HG02798 (cell line): ENCODE results near the gene PLOD2.
"Not testable (repeated sequence)": the region's sequence is repeated elsewhere in the genome, so short reads cannot be mapped to it uniquely, and the experiment has no call there.

Experiments used
- ATAC-seq: cut with Tn5 transposase; IDR thresholded peaks from one replicate; pipeline ENCODE4 v1.9.1; 2021; ENCODE audit warnings: mild to moderate bottlenecking; ENCODE audit not compliant: unreplicated experiment, poor library complexity

The PLOD2 gene

DNA sequence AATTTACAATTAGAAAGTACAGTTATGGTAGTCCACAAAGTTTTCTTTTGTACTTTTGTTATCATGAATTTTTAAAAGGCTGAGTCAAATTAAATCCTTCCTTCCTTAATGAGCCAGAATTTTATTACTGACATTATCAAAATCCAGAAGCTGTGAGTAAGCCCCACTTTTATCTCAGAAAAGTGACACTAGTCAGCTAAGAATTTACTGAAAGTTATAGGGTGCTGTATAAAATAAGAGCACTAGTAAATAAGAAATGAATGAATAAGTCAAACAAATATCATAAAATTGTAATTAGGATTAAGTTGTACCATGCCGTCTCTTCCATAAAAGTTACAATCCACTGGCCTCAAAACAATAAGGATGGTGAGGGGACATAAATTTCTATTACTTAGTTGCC, 15.3 kb downstream of the PLOD2 start:
- ATAC-seq = no peak

DNA sequence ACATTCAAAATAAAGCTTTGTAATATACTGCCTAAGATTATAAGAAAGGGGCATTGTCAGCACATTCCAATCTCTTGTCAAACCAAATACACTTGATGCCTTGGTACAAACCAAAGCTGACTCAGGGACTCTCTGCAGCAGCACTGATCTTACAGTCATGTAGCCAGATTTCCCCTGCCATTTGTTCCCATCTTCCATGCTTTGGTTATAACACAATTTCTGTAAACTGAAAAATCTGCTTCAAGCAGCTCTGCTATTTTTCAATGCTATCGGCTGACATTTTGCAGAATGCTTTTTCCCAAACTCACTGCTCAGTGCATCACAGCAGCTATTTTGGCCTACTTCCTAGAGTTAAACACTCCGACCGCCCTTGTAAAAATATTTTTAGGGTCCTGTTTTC, 18.2 kb downstream of the PLOD2 start:
- no peak for ATAC-seq

DNA sequence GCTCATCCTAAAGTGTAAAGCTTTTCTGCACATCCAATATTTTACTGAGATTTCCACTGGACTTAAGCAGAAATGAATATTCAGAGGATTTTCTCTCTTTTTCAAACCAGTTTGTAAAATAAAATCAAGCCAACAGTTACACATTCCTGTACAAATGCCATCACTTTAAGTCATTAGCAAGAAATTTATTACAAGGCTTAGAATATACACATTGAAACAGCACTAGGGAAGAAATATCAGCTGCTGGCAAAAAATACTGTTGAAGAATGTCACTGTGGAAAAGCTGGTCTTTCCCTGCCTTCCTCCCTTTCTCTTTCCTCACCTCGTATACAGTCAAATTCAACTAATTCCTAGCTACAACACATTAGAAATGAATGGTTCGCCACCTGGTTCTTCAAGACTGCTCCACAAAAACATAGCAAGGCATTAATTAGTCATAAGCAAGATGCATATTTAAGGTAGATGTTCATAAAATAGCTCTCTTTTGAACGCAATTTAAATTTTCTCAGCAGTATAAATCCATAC, 21.3 kb downstream of the PLOD2 start:
- ATAC-seq = no peak

DNA sequence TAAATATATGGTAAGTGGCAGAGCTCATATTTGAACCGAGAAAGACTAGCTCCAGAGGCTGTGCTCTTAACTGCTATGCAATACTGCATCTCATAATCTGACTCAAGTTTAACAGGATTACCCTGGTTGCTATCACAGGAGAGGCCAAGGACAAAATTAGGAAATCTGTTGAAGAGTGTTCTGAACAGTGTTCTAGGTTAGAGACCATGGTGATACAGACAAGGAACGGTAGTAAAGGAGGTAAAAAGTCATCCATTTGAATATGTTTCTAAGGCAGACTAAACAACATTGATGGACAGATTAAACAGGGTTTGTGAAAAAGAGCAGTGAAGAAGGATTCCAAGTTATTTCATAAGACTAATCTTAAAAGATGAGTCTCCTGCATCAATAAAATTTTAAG, 22.1 kb downstream of the PLOD2 start:
- ATAC-seq = no peak

DNA sequence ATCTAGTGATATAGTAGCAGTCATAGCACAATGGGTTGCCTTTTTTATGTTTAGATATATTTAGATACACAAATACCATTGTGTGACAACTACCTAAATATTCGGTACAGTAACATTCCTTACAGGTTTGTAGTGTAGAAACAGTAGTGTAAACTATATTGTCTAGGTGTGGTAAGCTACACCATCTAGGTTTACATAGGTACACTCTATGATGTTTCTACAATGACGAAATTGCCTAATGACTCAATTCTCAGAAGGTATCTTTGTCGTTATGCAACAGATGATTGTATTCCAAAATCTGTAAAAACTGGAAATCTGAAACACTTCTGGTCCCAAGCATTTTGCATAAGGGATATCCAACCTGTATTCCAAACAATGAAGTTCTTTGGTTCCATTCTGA, 24.3 kb downstream of the PLOD2 start:
- no peak for ATAC-seq

DNA sequence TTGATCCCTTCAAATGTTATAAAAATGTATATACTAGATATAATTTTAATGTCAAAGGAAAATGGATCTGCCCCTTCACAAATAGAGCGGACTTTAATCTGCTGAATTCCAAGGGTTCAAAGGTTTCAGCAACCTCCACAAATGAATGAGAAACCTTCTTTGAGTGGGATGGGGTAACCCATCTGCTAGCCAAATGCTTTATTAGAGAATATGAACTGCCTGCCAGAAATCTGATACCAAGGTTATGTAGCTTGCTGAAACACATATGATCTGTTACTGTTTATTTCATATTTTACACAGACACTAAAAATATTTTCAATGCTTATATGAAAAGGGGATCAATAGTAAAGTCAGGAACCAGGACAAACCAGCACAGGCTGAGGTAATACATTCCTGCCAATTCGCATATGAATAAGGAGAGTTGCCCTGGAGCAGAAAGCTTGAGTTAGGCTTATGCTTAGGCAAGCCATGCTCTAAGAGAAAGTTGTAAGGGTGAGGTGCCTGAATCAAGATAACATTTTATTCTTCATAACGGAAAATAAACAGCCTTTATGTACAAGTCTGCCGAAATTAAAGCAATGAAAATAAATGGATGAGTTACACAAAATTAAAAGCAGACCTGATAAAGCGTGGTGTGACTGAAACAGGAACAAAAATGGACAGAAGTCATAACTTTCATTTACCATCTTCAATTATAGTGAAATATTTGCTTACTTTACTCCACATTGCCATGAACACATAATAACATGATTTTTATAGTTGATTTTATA, 26.5 kb downstream of the PLOD2 start:
- no peak for ATAC-seq

DNA sequence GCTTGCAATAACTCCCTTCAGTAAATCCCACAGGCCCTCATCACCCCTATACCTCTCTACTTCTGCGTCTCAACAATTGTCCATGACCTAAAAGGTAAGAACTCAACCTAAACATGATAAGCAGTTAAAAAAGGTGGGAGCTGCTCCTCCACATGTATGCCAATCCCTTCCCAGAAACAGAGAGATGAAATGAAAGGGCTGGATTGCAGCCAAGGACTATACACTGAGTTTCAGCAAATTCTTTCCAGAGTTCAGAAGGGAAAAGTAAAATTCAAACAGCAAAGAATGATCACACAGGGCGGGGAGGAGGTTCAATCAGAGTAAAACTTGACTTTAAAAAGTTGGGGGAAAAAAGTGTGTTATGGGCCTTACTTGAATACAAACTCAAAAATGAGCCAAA, 27.5 kb downstream of the PLOD2 start:
- ATAC-seq = no peak

DNA sequence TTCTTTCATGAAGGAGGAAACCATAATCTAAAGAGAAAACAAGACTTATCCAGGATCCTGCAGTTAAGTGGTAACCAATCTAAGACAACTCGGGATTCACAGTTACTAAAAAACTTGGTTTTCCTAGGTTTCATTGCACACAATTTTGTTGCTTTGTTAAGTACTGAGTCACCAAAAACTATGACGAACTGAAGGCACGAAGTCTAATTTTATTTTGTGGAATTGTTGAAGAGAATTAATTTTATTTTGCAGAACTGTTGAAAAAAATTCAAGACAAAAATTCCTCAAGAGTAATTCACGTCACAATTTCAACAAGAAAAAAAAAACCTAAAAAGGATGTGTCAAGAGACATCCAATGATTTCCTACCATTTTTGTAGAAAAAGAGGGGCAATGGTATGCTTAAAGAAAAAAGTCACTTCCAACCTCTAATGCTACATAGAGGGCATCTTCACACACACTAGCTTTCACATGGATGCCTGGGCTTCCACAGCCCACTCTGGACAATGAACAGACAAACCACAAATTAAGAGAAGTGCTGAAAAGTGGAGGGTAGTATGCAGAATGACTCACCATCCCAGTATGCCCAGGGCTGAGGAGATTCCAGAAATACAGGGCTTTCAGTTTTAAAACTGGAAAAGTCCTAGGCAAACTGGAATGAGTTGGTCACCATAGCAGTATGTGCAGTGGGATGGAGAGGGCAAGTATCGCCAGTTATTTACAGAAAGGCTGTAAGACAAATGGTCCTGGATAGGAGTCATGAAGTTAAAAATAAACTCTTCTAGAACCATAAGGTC, 29.2 kb downstream of the PLOD2 start:
- no peak for ATAC-seq

DNA sequence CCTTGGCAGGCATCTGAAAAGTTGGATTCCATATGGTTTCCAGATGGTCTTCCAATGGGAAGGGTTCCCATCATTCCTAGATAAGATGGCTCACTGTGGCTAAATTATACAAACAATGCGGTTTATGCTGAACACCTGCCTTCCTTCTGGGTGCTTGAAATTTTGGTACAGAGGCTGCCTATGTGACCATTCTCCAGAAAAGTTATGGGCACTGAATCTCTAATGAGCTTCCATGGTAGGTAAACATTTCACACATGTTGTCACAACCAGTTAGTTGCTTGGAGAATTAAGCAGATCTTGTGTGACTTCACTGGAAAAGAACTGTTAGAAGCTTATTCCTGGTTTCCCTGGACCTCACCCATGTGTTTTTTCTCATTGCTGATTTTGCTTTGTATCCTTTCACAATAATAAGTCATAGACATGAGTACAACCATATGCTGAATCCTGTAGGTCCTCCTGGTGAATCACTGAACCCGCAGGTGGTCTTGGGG, 30.1 kb downstream of the PLOD2 start:
- ATAC-seq = no peak

DNA sequence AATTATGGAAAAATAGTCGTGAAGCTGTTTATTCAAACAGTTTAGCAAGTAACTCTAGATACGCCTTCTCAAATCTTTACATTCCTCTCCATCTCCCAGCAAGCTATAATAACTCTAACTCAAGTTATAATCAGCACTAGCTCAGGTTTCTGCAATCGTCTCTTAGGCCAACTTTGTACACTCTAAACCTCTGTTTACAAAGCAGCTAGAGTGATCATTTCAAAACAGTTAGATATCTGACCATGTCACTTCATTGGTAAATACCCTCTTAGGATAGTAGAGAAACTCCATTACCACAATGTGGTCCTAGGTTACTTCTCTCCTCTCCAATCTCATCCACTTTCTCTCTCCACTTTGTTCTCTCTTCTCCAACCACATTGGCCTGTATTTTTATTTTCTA, 31.2 kb downstream of the PLOD2 start:
- no peak for ATAC-seq

DNA sequence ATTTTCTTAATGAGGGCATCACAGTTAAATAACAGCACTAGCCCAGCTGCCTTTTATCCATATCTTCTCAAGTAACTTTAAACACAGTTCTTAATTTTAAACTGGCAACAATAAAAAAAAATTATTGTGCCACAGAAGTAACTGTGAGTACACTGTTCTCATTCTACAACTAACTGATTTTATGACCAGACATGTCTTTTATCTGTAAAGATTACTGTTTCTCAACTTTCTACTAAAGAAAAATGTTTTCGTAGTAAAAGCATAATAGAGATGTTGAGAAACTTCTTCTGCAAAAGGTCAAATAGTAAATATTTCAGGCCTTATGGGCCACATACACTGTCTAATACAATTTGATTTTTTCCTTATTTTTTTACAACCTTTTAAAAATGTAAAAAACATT, 32.0 kb downstream of the PLOD2 start:
- no peak for ATAC-seq

DNA sequence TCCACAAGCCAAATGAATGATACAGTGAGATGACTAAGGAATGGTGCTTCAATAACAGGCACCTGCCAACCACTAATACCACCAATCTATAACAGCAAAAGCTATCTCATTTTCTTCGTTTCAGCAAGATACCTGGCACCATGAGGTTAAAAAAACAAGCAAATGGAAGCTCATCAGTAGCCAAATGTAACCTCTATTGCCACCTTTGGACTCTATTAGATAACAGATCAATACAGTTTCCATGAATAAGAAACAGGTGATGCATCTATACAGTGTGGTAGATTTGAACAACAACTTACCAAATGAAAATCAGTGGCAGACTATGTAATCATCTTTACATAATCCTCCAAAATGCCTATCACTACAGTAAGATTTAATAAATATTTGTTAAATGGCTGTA, 32.8 kb downstream of the PLOD2 start:
- no peak for ATAC-seq

DNA sequence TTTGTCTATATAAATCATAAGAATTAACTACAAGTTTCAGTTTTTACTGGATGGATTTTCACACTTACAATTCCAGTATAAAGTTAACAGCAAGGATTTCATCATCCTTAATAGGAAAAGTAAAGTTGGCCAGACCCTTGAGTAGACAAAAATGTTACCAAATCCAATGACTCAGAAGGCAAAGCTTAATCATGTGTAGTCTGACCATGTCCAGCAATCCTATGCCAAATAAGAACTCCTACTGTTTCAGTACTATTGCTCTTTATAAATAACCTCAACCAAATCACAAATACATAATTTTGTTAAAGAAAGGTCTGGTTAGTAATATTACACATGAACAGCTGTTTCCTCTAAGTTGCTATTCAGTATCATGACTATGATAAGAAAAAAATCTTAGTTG, 35.0 kb downstream of the PLOD2 start:
- ATAC-seq = no peak

DNA sequence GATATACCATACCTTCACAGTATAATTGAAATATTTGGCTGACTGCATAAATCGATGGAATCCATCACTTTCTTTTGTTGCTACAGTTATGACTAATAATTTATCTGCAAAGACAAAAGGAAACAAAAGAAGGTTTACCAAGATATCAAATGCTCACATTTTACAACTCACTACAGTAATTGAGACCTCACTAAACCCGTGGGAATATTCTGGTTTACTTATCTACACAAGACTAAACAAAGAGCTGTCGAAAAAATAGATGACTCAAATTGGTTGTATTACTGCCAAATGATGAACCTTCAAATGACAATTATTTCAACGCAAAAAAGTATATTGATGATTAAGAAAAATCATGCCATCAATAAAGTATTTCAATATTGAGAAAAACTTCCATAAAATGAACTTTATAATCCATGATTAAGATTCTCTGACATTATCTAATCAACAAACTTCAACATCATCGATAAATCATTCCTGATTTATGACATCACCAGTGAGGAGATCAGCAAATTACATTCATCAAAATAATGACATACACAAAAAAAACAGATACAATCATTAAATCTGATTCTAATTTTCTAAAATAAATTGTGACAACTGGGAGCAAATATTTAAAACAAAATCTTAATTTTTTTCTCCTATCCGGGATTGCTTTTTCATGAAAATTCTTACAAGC, 36.7 kb downstream of the PLOD2 start:
- ATAC-seq = no peak

DNA sequence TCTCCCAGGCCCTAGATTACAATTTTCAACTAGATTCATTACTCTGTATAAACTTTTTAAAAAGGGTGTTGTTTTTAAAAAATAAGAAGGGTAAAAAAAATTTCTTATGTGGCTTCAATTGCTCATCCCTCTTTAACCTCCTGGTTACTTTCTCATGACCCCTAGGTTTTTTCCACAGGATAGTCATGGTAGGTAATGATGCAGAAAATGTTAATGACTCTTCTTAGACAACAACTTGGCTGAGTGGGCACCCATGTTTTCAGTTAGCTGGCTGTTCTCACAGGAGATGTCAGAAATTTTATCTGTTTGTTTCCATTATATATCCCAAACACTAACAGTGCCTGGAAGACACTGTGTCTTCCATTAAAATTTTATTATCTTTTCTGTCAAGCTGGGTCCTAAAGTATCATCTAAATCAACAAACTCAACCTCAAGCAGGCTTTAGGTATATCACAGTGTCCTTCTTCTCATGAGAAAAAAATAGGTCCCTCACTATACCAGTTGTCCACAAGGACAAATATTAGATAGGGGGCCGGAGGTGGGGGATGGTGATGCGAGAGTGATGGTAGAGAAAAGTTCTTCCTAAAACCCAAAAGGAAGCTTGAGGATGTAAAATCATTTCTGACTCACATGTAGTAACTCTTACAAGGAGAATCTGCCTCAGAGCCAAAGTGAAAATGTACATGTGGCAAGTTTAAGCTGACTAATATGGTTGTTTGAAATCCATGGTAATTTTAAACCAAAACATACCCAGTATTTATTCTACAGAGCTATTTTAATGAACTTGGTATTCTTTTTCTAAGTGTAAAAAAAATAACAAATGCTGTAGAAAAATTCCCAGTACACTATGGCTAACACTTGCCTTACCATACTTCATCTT, 43.3 kb downstream of the PLOD2 start:
- ATAC-seq = no peak

DNA sequence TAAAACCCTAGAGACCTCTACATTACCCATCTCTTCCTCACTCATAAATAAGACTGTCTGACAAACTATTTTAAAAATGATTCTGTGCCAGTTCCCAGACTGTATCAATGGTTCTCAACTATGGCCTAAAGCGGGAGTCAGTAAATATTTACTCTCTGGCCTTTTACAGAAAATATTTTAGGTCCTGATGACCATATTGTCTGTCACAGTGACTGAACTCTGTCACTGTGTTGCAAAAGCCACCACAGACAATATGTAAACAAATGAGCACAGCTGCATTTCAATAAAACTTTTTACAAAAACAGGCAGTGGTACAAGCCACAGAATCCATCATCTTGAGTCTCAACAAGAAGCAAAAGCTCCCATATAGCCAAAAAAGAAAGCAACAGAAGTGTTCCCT, 45.4 kb downstream of the PLOD2 start:
- ATAC-seq = no peak

DNA sequence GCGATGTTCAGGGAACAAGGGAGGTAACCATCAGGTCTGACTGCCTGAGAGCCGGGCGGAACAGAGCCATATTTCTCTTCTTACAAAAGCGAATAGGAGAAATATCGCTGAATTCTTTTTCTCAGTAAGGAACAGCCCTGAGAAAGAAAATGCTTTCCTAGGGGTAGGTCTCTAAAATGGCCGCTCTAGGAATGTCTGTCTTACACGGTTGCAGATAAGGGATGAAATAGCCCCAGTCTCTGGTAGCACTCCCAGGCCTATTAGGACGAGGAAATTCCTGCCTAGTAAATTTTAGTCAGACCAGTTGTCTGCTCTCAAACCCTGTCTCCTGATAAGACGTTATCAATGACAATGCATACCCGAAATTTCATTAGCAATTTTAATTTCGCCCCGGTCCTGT, 47.2 kb downstream of the PLOD2 start:
- not testable (repeated sequence) for ATAC-seq

DNA sequence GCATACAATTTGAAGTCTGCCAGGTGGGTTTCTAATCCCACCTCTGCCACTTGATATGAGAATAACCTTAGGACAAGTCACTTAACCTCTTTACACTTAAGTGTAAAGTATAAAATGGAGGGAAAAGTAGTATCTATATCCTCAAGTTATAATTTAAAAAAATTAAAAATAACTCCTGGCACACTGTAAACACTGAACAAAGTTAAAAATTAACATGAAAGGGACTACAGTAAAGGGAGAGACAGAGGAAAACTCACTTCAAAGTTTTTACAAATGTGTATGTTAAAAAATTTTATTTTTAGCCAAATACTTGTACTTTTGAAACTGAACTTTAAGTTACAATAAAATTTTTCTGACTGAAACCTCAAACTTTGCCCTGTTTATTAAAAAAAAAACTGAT, 49.6 kb downstream of the PLOD2 start:
- ATAC-seq = no peak

DNA sequence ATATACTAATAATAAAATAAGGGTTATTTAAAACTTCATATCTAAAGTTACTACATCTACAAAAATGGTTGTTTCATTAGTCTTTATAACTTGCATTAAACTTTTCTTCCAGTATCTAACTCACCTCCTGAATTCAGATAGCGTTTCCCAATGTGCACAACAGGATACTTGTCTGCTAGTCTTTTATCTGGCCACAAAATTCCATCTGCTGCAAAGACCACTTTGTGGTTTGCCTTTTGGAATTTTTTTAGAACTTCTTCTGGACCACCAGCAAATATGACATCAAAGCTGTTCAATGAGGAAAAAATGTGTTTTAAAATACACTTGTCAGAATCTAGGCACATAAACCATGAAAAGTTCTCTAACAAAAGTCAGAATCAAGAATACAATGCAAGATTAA, 50.8 kb downstream of the PLOD2 start:
- no peak for ATAC-seq

DNA sequence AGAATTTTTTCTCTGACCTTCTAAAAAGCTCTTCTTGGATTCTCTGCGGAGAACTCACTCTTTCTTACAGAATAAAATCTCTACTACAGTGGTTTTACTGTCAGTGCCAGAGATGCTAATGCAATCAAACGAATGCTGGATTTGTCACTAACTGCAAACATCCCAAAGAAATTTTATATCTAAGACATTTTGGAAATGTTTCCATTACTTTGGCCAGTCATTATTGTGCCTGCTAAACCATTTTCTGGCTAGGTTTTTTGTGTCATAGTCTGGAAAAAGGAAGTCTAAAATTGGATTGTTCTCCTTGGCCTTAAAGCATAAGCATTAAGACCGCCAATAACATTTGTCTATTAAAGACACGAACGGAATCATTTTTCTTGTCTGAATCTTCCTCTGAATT, 54.0 kb downstream of the PLOD2 start:
- no peak for ATAC-seq
